Esophagus (tissue), 2 donors: ENCODE results near the gene SMAD2. TPM values are rescaled to one million over a fixed set of nuclear protein-coding genes. Genes with fewer than 3 reads are reported as not detected.
"Not testable (repeated sequence)": the region's sequence is repeated elsewhere in the genome, so short reads cannot be mapped to it uniquely, and the experiment has no call there.

Experiments used
- H3K27ac ChIP-seq, 2 donors: one replicate each; pipeline ENCODE4 v1.5.1; 2013; ENCODE audit warnings: low read depth in 2 of 2, mild to moderate bottlenecking in 2 of 2, inconsistent platforms in 1 of 2, low read length in 1 of 2, moderate library complexity in 1 of 2
- H3K27me3 ChIP-seq, 2 donors: one replicate each; pipeline ENCODE4 v1.6.1; 2013; ENCODE audit warnings: low read length in 2 of 2, control low read depth in 1 of 2, mild to moderate bottlenecking in 1 of 2; ENCODE audit not compliant: insufficient read depth in 2 of 2, control insufficient read depth in 1 of 2
- H3K36me3 ChIP-seq, 2 donors: one replicate each; pipeline ENCODE4 v1.6.1; 2013; ENCODE audit warnings: low read length in 1 of 2; ENCODE audit not compliant: control insufficient read depth in 2 of 2, insufficient read depth in 2 of 2
- H3K4me1 ChIP-seq, 2 donors: one replicate each; pipeline ENCODE4 v1.6.1; 2013; ENCODE audit warnings: low read length in 1 of 2; ENCODE audit not compliant: control insufficient read depth in 2 of 2, insufficient read depth in 2 of 2
- H3K4me3 ChIP-seq, 2 donors: one replicate each; pipeline ENCODE4 v1.5.1; 2013; ENCODE audit warnings: low read length in 2 of 2, mild to moderate bottlenecking in 2 of 2, low read depth in 1 of 2, moderate library complexity in 1 of 2
- H3K9me3 ChIP-seq, 2 donors: one replicate each; pipeline ENCODE4 v1.6.1; 2013; ENCODE audit warnings: mild to moderate bottlenecking in 2 of 2, low read depth in 1 of 2, low read length in 1 of 2, moderate library complexity in 1 of 2; ENCODE audit not compliant: control insufficient read depth in 2 of 2, insufficient read depth in 1 of 2
- WGBS, 2 donors: extraction: QIAGEN DNeasy Blood & Tissue Kit; methylation state at CpG; one replicate each; pipeline ENCODE4 v1.1.7; 2013; 5-methylcytosine and 5-hydroxymethylcytosine counted together
- polyA plus RNA-seq, 2 donors: library from polyadenylated mRNA; stranded (reverse); fragments of 200-250 nt; gene quantifications; one replicate each; pipeline ENCODE4 v1.2.3, GENCODE V29; 2013
- donor health status: healthy with polysubstance abuse.
- donor health status: Bipolar disorder and iron deficiency.

SMAD2 gene
- polyA plus RNA-seq, 2 donors = 16.1 to 31.0 TPM

DNA sequence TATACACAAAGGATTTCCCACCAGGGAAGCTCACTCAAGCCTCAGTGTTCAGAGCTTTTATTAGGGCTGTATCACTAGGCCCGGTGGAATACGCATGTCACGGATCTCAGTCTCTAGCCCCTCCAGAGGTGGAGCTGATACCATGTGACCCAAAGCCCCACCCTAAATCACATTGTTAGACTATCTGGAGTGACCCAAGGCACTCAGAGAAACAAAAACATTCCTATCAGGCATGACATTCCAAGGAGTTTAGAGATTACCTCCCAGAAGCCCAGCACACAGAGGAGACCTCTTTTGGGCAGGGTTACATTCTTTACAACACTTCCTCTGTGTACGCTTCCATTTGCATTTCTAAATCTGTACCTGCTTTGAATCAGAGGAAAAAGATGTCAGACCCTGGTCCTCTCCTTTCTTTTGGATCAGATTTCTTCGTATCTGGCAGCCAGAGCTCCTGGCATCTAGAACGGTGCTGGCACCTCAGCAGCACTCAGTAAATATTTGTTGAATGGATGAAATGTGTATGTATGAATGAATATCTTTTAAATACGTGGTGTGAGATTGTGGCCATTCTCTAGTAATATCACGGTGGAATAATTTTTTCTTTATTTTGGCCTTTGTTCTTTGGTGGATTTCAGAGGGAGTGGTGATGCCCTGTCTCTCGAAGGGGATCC, 37.7 kb upstream of the SMAD2 start:
- H3K4me1 ChIP-seq = no peaks in the 10 kb centered on the region
- H3K27ac ChIP-seq = no peak overlapping the region
- H3K36me3 ChIP-seq = no peaks in the 10 kb centered on the region
- no peaks in the 10 kb centered on the region for H3K27me3 ChIP-seq
- no peak overlapping the region for H3K4me3 ChIP-seq
- H3K9me3 ChIP-seq = peaks cover 5 to 6% of the 10 kb centered on the region in 2 donors
- WGBS, 2 donors = 53 to 67% methylated on average over 9 of the region's 9 CpGs

- Histone ChIP-seq H3K4me3 (no peak overlapping the region), H3K36me3 (no peaks in the 10 kb centered on the region), H3K4me1 (no peaks in the 10 kb centered on the region), H3K27ac (no peak overlapping the region), H3K27me3 (no peaks in the 10 kb centered on the region), H3K9me3 (peaks cover 5 to 6% of the 10 kb centered on the region in 2 donors)
- 88 to 92% methylated on average over 4 of the region's 4 CpGs for WGBS, 2 donors
Measured at GRCh38 chr18:47964053-47964452, 33.6 kb upstream of the SMAD2 start.

GRCh38 chr18:47961003-47961402, 30.5 kb upstream of the SMAD2 start:
- H3K36me3 ChIP-seq, H3K4me1 ChIP-seq, H3K9me3 ChIP-seq, H3K27ac ChIP-seq, H3K27me3 ChIP-seq, H3K4me3 ChIP-seq: not testable (repeated sequence)
- 97 to 98% methylated on average over 7 of the region's 7 CpGs for WGBS, 2 donors

GRCh38 chr18:47953471-47953931, 23.0 kb upstream of the SMAD2 start:
- no peaks in the 10 kb centered on the region for H3K27me3 ChIP-seq
- 21 to 40% methylated on average over 6 of the region's 6 CpGs for WGBS, 2 donors
- no peaks in the 10 kb centered on the region for H3K36me3 ChIP-seq
- H3K27ac ChIP-seq = no peak overlapping the region
- no peaks in the 10 kb centered on the region for H3K9me3 ChIP-seq
- no peaks in the 10 kb centered on the region for H3K4me1 ChIP-seq
- H3K4me3 ChIP-seq = no peak overlapping the region

DNA sequence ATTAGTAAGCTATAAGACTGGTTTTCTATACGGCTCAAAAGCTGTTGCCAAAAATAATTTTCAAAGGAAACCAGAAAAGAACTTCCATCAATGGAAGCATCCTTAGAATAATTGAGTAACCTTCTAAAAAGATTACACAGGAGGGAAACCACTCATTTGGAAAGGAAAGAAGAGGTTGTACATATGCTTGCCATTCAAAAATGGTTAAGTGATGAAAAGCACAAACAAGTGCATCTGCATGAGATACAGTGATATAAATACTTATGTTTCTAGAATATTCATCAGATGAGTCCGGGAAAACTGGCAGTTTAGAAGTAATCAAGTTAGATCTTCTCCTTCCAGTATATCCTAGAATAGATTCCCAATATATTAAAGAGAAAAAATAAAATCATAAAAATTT, 20.1 kb upstream of the SMAD2 start:
- H3K4me1 ChIP-seq = no peaks in the 10 kb centered on the region
- no peak overlapping the region for H3K27ac ChIP-seq
- no peak overlapping the region for H3K4me3 ChIP-seq
- no peaks in the 10 kb centered on the region for H3K27me3 ChIP-seq
- H3K9me3 ChIP-seq = no peaks in the 10 kb centered on the region
- WGBS, 2 donors = 62 to 76% methylated on average over 2 of the region's 2 CpGs
- no peaks in the 10 kb centered on the region for H3K36me3 ChIP-seq

- WGBS, 2 donors = 63 to 72% methylated on average over 2 of the region's 2 CpGs
- H3K9me3 ChIP-seq = no peaks in the 10 kb centered on the region
- H3K27me3 ChIP-seq = no peaks in the 10 kb centered on the region
- no peaks in the 10 kb centered on the region for H3K4me1 ChIP-seq
- no peaks in the 10 kb centered on the region for H3K36me3 ChIP-seq
- no peak overlapping the region for H3K27ac ChIP-seq
- no peak overlapping the region for H3K4me3 ChIP-seq
Measured at GRCh38 chr18:47949202-47949601, 18.7 kb upstream of the SMAD2 start.

DNA sequence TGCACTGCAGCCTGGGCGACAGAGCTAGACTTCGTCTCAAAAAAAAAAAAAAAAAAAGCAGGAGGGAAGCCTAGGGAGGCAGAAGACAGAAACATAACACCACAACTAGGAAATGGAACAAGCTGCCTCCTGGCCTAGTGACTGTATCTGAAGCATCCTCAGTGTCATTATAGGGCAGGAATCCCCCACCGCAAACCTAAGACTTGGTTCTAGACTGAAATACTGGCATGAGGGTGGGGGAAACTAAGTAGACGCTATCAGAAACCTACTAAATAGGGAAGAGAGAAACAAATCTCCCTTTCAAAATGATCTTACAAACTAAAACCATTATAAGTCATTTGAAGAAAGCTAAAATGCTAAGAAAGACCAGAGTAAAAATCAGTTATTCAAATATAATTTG, 16.4 kb upstream of the SMAD2 start:
- no peaks in the 10 kb centered on the region for H3K36me3 ChIP-seq
- no peak overlapping the region for H3K27ac ChIP-seq
- no peaks in the 10 kb centered on the region for H3K9me3 ChIP-seq
- 92 to 95% methylated on average over 4 of the region's 4 CpGs for WGBS, 2 donors
- H3K4me1 ChIP-seq = no peaks in the 10 kb centered on the region
- H3K27me3 ChIP-seq = no peaks in the 10 kb centered on the region
- H3K4me3 ChIP-seq = no peak overlapping the region

GRCh38 chr18:47944972-47945852, 14.8 kb upstream of the SMAD2 start:
- Histone ChIP-seq H3K36me3 (no peaks in the 10 kb centered on the region), H3K9me3 (no peaks in the 10 kb centered on the region), H3K27me3 (no peaks in the 10 kb centered on the region), H3K4me1 (no peaks in the 10 kb centered on the region), H3K27ac (no peak overlapping the region), H3K4me3 (no peak overlapping the region)
- WGBS, 2 donors = 59 to 61% methylated on average over 6 of the region's 6 CpGs

GRCh38 chr18:47936952-47937351, 6.5 kb upstream of the SMAD2 start:
- WGBS, 2 donors = 77 to 96% methylated on average over 1 of the region's 1 CpG
- no peaks in the 10 kb centered on the region for H3K27me3 ChIP-seq
- H3K36me3 ChIP-seq = no peaks in the 10 kb centered on the region
- H3K4me1 ChIP-seq = no peaks in the 10 kb centered on the region
- no peak overlapping the region for H3K4me3 ChIP-seq
- H3K9me3 ChIP-seq = no peaks in the 10 kb centered on the region
- no peak overlapping the region for H3K27ac ChIP-seq
